HG03565 (cell line): Measurements from ENCODE around the gene NUPR1.
A peak's percentile ranks its signal among the peaks of the same experiment; 100 is the strongest.
"Not testable (repeated sequence)": the region's sequence is repeated elsewhere in the genome, so short reads cannot be mapped to it uniquely, and the experiment has no call there.

Source experiments
- ATAC-seq: cut with Tn5 transposase; IDR thresholded peaks from one replicate; pipeline ENCODE4 v1.9.1; 2021; ENCODE audit warnings: mild to moderate bottlenecking, moderate library complexity; ENCODE audit not compliant: unreplicated experiment

Gene NUPR1

GRCh38 chr16:28555561-28555960, 16.8 kb upstream of the NUPR1 start:
- ATAC-seq: no peak

- ATAC-seq: no peak
These were observed 16.1 kb upstream of the NUPR1 start for GRCh38 chr16:28554634-28555423.

GRCh38 chr16:28553776-28554633, 15.2 kb upstream of the NUPR1 start, which contains the start of gene SGF29:
TSS of gene SGF29 (plus strand) at chr16:28553920. CDS start at chr16:28581070, 27,150 bp downstream.
- ATAC-seq: peak; percentile 66

GRCh38 chr16:28549301-28549899, 10.6 kb upstream of the NUPR1 start:
- no peak for ATAC-seq

GRCh38 chr16:28548306-28548802, 9.6 kb upstream of the NUPR1 start:
- no peak for ATAC-seq

GRCh38 chr16:28546626-28547025, 7.9 kb upstream of the NUPR1 start:
- ATAC-seq: no peak

- ATAC-seq: not testable (repeated sequence)
These were observed 7.2 kb upstream of the NUPR1 start for GRCh38 chr16:28545964-28546363.

- ATAC-seq: no peak
These were observed 6.2 kb upstream of the NUPR1 start for GRCh38 chr16:28544998-28545397.

- no peak for ATAC-seq
These were observed 4.3 kb upstream of the NUPR1 start for GRCh38 chr16:28543072-28543471.

- no peak for ATAC-seq
These were observed 3.9 kb upstream of the NUPR1 start for GRCh38 chr16:28542646-28543045.

GRCh38 chr16:28540346-28540745, 1.6 kb upstream of the NUPR1 start:
- no peak for ATAC-seq

GRCh38 chr16:28537964-28538732, 626 bp downstream of the NUPR1 start:
- no peak for ATAC-seq

GRCh38 chr16:28537076-28537475, 1.7 kb downstream of the NUPR1 start:
- no peak for ATAC-seq

- no peak for ATAC-seq
These were observed 4.0 kb downstream of the NUPR1 start for GRCh38 chr16:28534542-28535373.

GRCh38 chr16:28532940-28533647, 5.7 kb downstream of the NUPR1 start:
- no peak for ATAC-seq

GRCh38 chr16:28531777-28532744, 6.7 kb downstream of the NUPR1 start:
- no peak for ATAC-seq

- ATAC-seq: no peak
These were observed 9.7 kb downstream of the NUPR1 start for GRCh38 chr16:28529124-28529523.

GRCh38 chr16:28528463-28528867, 10.3 kb downstream of the NUPR1 start:
- ATAC-seq: no peak
